CD4-positive, alpha-beta memory T cell (primary cell): ENCODE results near the gene PPP1R1C. TPM values are rescaled to one million over a fixed set of nuclear protein-coding genes. Genes with fewer than 3 reads are reported as not detected.

ENCODE experiments used
- CTCF ChIA-PET: fragments of 350-600 bp; sonication (Branson Sonifier 250); formaldehyde crosslinking; loops from one replicate; lab custom pipeline; 2021; ENCODE audit warnings: inconsistent platforms; ENCODE audit not compliant: partially characterized antibody; lab: Charles Lee
- POLR2A ChIA-PET: fragments of 350-600 bp; sonication (Branson Sonifier 250); formaldehyde crosslinking; loops from one replicate; lab custom pipeline; 2021; ENCODE audit not compliant: partially characterized antibody; lab: Charles Lee
- DNase-seq, 5 donors: peaks; one replicate each; pipeline versions ENCODE4 v3.0.0 to v3.0.0-alpha.2; 2020 to 2022; ENCODE audit warnings: mixed read lengths in 1 of 5
- H3K27ac ChIP-seq: one replicate; pipeline ENCODE4 v1.7.0; 2013; ENCODE audit warnings: low read depth, low read length
- H3K27me3 ChIP-seq: 2 replicates; pipeline ENCODE4 v1.7.0; 2013; ENCODE audit warnings: mild to moderate bottlenecking, low read length, moderate library complexity; ENCODE audit not compliant: insufficient read depth
- H3K36me3 ChIP-seq: 2 replicates; pipeline ENCODE4 v1.7.0; 2013; ENCODE audit warnings: mild to moderate bottlenecking, low read length, moderate library complexity; ENCODE audit not compliant: insufficient read depth
- H3K4me1 ChIP-seq: 2 replicates; pipeline ENCODE4 v1.7.0; 2013; ENCODE audit warnings: mild to moderate bottlenecking, low read length, moderate library complexity; ENCODE audit not compliant: insufficient read depth
- H3K4me3 ChIP-seq, 2 donors: one replicate each; pipeline ENCODE4 v1.7.0; 2013; ENCODE audit warnings: low read length in 2 of 2, mild to moderate bottlenecking in 1 of 2
- H3K9me3 ChIP-seq, 2 donors: one replicate each; pipeline ENCODE4 v1.7.0; 2013; ENCODE audit warnings: low read length in 2 of 2, control low read depth in 1 of 2; ENCODE audit not compliant: control insufficient read depth in 1 of 2
- H3K27ac Mint-ChIP-seq, 7 donors: one replicate each; pipeline ENCODE4 v1.8.0; 2020 to 2021; ENCODE audit warnings: mixed read lengths in 7 of 7, mild to moderate bottlenecking in 6 of 7, inconsistent platforms in 3 of 7, moderate library complexity in 3 of 7
- H3K27me3 Mint-ChIP-seq, 2 donors: one replicate each; pipeline ENCODE4 v1.8.0; 2020 to 2021; ENCODE audit warnings: mixed read lengths in 2 of 2
- H3K36me3 Mint-ChIP-seq, 2 donors: one replicate each; pipeline ENCODE4 v1.8.0; 2020 to 2021; ENCODE audit warnings: mixed read lengths in 2 of 2, inconsistent platforms in 1 of 2, mild to moderate bottlenecking in 1 of 2
- H3K4me1 Mint-ChIP-seq, 4 donors: one replicate each; pipeline ENCODE4 v1.8.0; 2020 to 2021; ENCODE audit warnings: mixed read lengths in 4 of 4, mild to moderate bottlenecking in 1 of 4
- H3K4me3 Mint-ChIP-seq, 8 donors: one replicate each; pipeline ENCODE4 v1.8.0; 2020 to 2021; ENCODE audit warnings: mixed read lengths in 8 of 8, mild to moderate bottlenecking in 7 of 8, moderate library complexity in 6 of 8, inconsistent platforms in 3 of 8
- H3K9me3 Mint-ChIP-seq, 8 donors: one replicate each; pipeline ENCODE4 v1.8.0; 2020 to 2021; ENCODE audit warnings: mixed read lengths in 8 of 8, mild to moderate bottlenecking in 5 of 8, inconsistent platforms in 3 of 8, moderate library complexity in 1 of 8
- intact Hi-C: fragments of 100-400 bp; cut with micrococcal nuclease; formaldehyde crosslinking; loops from one replicate; pipeline ENCODE4 v1.15.1; 2023
- polyA plus RNA-seq, 2 donors: library from polyadenylated mRNA; unstranded; fragments of 300-500 nt; fragmentation: Illumina TruSeq; gene quantifications; one replicate each; pipeline ENCODE4 v1.2.3, GENCODE V29; 2021
- total RNA-seq, 2 experiments: library from RNA; stranded (reverse); gene quantifications; one replicate each; pipeline ENCODE4 v1.2.3, GENCODE V29; 2021

PPP1R1C gene
- total and polyA plus RNA-seq, 4 experiments from 2014 or later: not detected

DNA sequence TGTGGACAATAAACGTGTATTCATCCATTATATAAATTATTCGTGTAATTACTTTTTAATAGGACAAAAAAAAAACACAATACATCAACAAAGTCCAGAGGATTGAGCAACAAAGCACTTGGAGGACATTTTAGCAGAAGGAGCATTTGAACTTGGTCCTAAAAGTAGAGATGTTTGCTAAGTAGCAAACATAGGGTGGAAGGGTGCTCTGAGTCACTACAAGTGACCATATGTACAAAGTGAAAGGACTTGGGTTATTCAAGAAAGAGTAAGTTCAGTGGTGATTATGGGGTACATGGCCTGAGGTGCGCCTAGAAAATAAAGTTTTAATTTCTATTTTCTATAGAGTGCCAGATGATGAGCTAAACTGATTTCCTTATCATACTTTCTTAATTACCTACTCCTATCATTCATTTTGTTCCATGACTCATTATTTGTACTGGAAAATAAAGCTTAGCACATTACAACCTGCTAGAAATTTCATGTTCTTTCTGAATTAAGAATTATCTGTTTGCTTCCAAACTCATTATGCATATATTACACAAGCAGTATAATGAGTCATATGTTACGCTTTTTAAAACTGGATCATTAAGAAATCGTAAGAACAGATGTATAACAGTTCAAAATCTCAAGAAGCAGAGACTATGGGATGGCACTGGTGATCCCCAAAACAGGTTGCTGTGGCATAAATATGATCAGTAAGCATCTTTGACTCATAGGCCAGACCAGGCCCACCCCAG, 13.1 kb upstream of the PPP1R1C start:
- no peak for DNase-seq
- H3K36me3 ChIP-seq: no peaks in the 10 kb centered on the region
- no peaks in the 10 kb centered on the region for H3K36me3 Mint-ChIP-seq
- H3K27ac ChIP-seq: no peak overlapping the region
- H3K4me1 ChIP-seq: no peaks in the 10 kb centered on the region
- H3K9me3 Mint-ChIP-seq: peaks cover 0 to 10% (median 6%) of the 10 kb centered on the region in 8 donors
- peaks cover 3 to 18% of the 10 kb centered on the region in 2 donors for H3K27me3 Mint-ChIP-seq
- ChIA-PET POLR2A (no interaction called here), CTCF (no interaction called here)
- H3K4me3 Mint-ChIP-seq: no peak overlapping the region
- H3K9me3 ChIP-seq: no peaks in the 10 kb centered on the region
- no peak overlapping the region for H3K27ac Mint-ChIP-seq
- intact Hi-C loops: no loop called here
- peaks cover 4% of the 10 kb centered on the region for H3K27me3 ChIP-seq
- no peaks in the 10 kb centered on the region for H3K4me1 Mint-ChIP-seq
- H3K4me3 ChIP-seq: no peak overlapping the region

DNA sequence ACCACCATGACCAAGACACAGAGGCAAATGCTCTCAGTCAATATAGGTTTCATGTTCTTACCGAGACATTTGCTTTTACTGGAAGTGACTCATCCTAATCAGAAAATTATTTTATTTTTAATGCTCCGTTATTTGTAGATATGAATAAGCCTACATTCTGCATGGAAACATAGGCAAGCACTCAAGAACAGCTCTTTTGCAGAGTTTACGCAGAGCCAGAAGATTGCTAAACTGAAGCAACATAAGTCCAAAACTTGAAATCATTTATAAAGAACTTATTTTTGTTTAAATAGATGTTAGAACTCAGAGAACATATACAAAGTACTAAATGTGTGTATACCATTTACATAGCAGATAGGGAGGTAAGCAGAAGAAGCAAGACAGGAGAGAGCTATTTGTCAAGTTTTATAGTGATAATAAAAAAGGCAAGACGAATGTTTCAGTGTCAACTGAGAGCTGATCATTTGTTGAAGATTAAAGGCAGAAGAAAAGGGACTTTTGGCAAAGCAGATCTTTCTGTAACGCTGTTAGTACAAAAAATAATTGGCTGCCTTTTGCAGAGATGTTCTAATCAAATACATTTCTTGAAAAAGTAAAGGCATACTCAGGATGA, 12.4 kb upstream of the PPP1R1C start:
- intact Hi-C loops: no loop called here

DNA sequence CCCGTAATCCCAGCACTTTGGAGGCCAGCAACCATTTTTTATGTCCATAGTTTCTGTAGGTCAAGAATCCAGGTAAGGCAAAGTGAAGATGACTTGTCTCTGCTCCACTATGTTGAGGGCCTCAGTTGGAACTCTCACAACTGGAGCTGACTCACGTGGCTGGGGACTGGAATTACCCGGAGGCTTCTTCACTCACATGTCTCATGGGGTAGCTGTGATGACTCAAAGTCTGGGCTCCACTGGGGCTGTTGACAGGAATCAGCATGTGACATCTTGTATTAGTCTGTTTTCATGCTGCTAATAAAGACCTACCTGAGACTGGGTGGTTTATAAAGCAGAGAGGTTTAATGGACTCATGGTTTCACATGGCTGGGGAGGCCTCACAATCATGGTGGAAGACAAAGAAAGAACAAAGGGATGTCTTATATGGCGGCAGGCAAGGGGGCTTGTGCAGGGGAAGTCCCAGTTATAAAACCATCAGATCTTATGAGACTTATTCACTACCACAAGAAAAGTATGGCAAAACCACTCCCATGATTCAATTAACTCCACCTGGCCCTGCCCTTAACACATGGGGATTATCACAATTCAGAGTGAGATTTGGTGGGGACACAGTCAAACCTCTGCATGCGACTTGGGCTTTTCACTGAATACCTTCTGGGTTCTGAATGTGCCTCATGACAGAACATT, 7.8 kb upstream of the PPP1R1C start:
- Histone ChIP-seq H3K27ac (no peak overlapping the region), H3K9me3 (no peaks in the 10 kb centered on the region), H3K27me3 (no peaks in the 10 kb centered on the region), H3K4me1 (no peaks in the 10 kb centered on the region), H3K36me3 (no peaks in the 10 kb centered on the region), H3K4me3 (no peak overlapping the region)
- H3K4me3 Mint-ChIP-seq: no peak overlapping the region
- ChIA-PET POLR2A (no interaction called here), CTCF (no interaction called here)
- peaks cover 0 to 3% (median 0%) of the 10 kb centered on the region in 8 donors for H3K9me3 Mint-ChIP-seq
- no peak for DNase-seq
- H3K4me1 Mint-ChIP-seq: no peaks in the 10 kb centered on the region
- H3K27ac Mint-ChIP-seq: no peak overlapping the region
- H3K36me3 Mint-ChIP-seq: no peaks in the 10 kb centered on the region
- intact Hi-C loops: no loop called here
- H3K27me3 Mint-ChIP-seq: peaks cover 0 to 4% of the 10 kb centered on the region in 2 donors

More for the DNA sequence above, 12.4 kb upstream of the PPP1R1C start:
- no peaks in the 10 kb centered on the region for H3K36me3 Mint-ChIP-seq
- no peaks in the 10 kb centered on the region for H3K4me1 ChIP-seq
- H3K36me3 ChIP-seq: no peaks in the 10 kb centered on the region
- H3K4me3 Mint-ChIP-seq: no peak overlapping the region
- no peak overlapping the region for H3K4me3 ChIP-seq
- peaks cover 0 to 10% (median 6%) of the 10 kb centered on the region in 8 donors for H3K9me3 Mint-ChIP-seq
- ChIA-PET CTCF (no interaction called here), POLR2A (no interaction called here)
- DNase-seq: no peak
- no peaks in the 10 kb centered on the region for H3K4me1 Mint-ChIP-seq
- H3K27me3 ChIP-seq: peaks cover 4% of the 10 kb centered on the region
- H3K27me3 Mint-ChIP-seq: peaks cover 3 to 17% of the 10 kb centered on the region in 2 donors
- no peak overlapping the region for H3K27ac ChIP-seq
- H3K27ac Mint-ChIP-seq: no peak overlapping the region
- H3K9me3 ChIP-seq: no peaks in the 10 kb centered on the region

DNA sequence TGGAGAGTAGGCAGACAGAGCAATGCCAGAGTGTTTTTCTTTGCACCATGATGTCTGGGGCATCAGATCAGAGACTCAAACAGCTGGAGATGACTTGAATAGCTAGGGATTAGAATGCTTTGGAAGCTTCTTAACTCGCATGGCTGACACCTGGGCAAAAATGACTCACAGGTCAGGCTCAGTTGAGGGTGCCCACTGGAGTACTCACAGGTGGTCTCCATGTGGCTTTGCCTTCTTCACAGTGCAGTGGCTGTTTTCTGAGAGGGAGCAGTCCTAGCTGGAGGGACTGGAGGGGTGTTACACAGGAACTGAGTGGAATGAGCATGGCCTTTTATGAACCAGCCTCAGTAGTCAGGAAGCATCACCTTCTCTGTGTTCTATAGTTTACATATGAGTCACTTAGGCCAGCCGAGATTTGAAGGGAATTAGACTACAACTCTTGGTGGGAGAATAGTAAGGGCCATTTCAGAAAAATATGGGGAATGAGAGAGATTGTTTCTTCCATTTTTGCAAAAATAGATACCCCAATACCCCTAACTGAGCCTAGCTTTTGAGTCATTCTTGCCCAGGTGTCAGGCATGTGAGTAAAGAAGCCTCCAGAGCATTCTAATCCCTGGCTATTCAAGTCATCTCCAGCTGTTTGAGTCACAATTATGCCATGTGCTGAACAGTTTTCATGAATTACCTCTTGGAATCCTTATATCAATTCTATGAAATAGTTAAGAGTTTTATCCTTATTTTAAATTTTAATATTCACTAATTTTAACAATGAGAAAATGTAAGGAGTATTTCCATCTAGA, 7.1 kb upstream of the PPP1R1C start:
- Mint-ChIP-seq H3K27ac (no peak overlapping the region), H3K9me3 (peaks cover 0 to 3% (median 0%) of the 10 kb centered on the region in 8 donors), H3K36me3 (no peaks in the 10 kb centered on the region), H3K27me3 (peaks cover 0 to 4% of the 10 kb centered on the region in 2 donors), H3K4me1 (no peaks in the 10 kb centered on the region), H3K4me3 (no peak overlapping the region)
- Histone ChIP-seq H3K36me3 (no peaks in the 10 kb centered on the region), H3K27ac (no peak overlapping the region), H3K4me1 (no peaks in the 10 kb centered on the region), H3K27me3 (no peaks in the 10 kb centered on the region), H3K9me3 (no peaks in the 10 kb centered on the region), H3K4me3 (no peak overlapping the region)
- intact Hi-C loops: no loop called here
- no peak for DNase-seq
- POLR2A ChIA-PET: no interaction called here
- CTCF ChIA-PET: no interaction called here

DNA sequence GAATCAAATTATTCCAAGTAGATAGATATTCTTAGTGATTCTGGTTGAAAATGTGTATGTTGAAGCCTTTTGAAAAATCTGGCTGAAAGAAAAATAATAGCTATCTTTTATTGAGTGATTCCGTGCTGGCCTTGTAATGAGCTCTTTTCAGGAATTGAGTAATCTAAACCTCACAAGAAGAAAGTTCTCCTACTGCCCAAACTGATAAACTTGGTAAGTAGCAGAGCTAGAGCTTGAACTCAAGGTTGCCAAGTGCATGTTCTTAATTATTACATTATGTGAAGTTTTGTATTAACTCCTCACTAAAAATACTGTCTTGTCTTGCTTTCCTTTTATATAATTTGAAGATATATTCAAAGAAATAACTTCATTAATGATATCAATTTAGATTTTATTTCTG, 1.6 kb upstream of the PPP1R1C start:
- Mint-ChIP-seq H3K4me1 (peaks cover 0 to 1% (median 0%) of the 10 kb centered on the region in 4 donors), H3K27me3 (peaks cover 3 to 5% of the 10 kb centered on the region in 2 donors), H3K4me3 (no peak overlapping the region), H3K27ac (no peak overlapping the region), H3K36me3 (no peaks in the 10 kb centered on the region), H3K9me3 (no peaks in the 10 kb centered on the region)
- no peak for DNase-seq
- Histone ChIP-seq H3K27ac (no peak overlapping the region), H3K36me3 (no peaks in the 10 kb centered on the region), H3K27me3 (no peaks in the 10 kb centered on the region), H3K9me3 (no peaks in the 10 kb centered on the region), H3K4me3 (no peak overlapping the region), H3K4me1 (no peaks in the 10 kb centered on the region)
- CTCF ChIA-PET: no interaction called here
- intact Hi-C loops: no loop called here
- POLR2A ChIA-PET: no interaction called here

DNA sequence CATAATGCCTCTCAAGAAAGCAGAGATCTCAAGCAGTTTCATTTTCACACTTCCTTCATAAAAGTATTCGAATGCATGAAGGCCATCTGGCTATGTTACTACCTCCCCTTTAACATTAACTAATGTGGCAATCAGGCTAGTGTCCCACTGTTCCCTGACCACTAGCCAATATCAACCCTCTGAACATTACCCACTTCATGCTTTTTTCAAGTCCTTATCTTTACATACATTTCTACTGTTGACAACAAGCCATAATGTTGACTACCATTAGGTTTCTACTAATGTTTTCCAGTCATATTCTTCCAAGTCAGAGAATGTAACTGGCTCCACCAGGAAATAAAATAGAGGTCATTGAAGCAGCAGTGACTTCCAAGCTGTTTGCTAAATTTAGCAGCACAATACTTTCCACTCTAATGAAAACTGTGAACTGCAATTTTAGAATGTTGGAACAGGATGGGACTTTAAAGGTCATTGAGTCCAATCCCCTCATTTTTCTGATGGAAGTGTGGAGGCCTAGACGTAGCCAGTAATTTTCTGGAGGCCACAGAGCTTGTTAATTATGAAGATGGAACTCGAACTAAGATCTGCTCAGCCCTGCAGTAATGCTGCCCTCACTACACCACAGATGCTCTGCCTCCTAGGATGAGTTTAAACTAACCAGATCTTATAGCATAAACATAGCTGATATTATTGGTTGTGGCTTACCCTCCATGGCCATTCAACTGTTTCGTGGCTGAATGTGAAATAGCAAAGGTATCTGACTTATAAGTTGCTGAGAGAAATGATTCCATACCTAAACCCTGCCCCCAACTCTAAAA, 630 bp upstream of the PPP1R1C start:
- POLR2A ChIA-PET: no interaction called here
- no peak overlapping the region for H3K4me3 Mint-ChIP-seq
- no peaks in the 10 kb centered on the region for H3K36me3 Mint-ChIP-seq
- Histone ChIP-seq H3K36me3 (no peaks in the 10 kb centered on the region), H3K9me3 (no peaks in the 10 kb centered on the region), H3K4me1 (no peaks in the 10 kb centered on the region), H3K27me3 (no peaks in the 10 kb centered on the region), H3K27ac (no peak overlapping the region), H3K4me3 (no peak overlapping the region)
- no peaks in the 10 kb centered on the region for H3K9me3 Mint-ChIP-seq
- intact Hi-C loops: no loop called here
- peaks cover 3 to 6% of the 10 kb centered on the region in 2 donors for H3K27me3 Mint-ChIP-seq
- DNase-seq: no peak
- no peak overlapping the region for H3K27ac Mint-ChIP-seq
- CTCF ChIA-PET: no interaction called here
- H3K4me1 Mint-ChIP-seq: peaks cover 0 to 1% (median 0%) of the 10 kb centered on the region in 4 donors
